ENCODE measurements around the gene OSBPL5. TPM values are rescaled to one million over a fixed set of nuclear protein-coding genes. Genes with fewer than 3 reads are reported as not detected.
A peak's percentile ranks its signal among the peaks of the same experiment; 100 is the strongest.
"Not testable (repeated sequence)": the region's sequence is repeated elsewhere in the genome, so short reads cannot be mapped to it uniquely, and the experiment has no call there.

The OSBPL5 gene
- total RNA-seq, 1 donor from 2014 or later = 58.3 TPM

GRCh38 chr11:3184732-3185347 lies 19.7 kb upstream of the OSBPL5 start:
- DNase-seq (ENCODE audit: low spot score) (no peak), ATAC-seq (no peak)
- intact Hi-C loops (cut with DNase I) = no loop called here

- intact Hi-C loops (cut with DNase I) = no loop called here
These were observed 18.4 kb upstream of the OSBPL5 start for GRCh38 chr11:3183523-3183922.

GRCh38 chr11:3182462-3182852 lies 17.3 kb upstream of the OSBPL5 start:
- no peak for ATAC-seq
- no peak for DNase-seq (ENCODE audit: low spot score)
- intact Hi-C loops (cut with DNase I) = no loop called here

More at GRCh38 chr11:3183523-3183922, 18.4 kb upstream of the OSBPL5 start:
- no peak for DNase-seq (ENCODE audit: low spot score)
- no peak for ATAC-seq

GRCh38 chr11:3181725-3182461 lies 16.8 kb upstream of the OSBPL5 start:
- intact Hi-C loops (cut with DNase I) = no loop called here
- no peak for DNase-seq (ENCODE audit: low spot score)
- ATAC-seq = no peak

GRCh38 chr11:3180869-3181268 lies 15.8 kb upstream of the OSBPL5 start:
- intact Hi-C loops (cut with DNase I) = no loop called here
- ATAC-seq = no peak
- no peak for DNase-seq (ENCODE audit: low spot score)

- intact Hi-C loops (cut with DNase I) = no loop called here
- DNase-seq (ENCODE audit: low spot score) = no peak
- no peak for ATAC-seq
These were observed 13.2 kb upstream of the OSBPL5 start for GRCh38 chr11:3178349-3178748.

- ATAC-seq = no peak
- intact Hi-C loops (cut with DNase I) = no loop called here
These were observed 12.8 kb upstream of the OSBPL5 start for GRCh38 chr11:3177931-3178330.

GRCh38 chr11:3176487-3176886 lies 11.4 kb upstream of the OSBPL5 start:
- no peak for ATAC-seq
- no peak for DNase-seq (ENCODE audit: low spot score)
- intact Hi-C loops (cut with DNase I) = no loop called here

More at GRCh38 chr11:3177931-3178330, 12.8 kb upstream of the OSBPL5 start:
- no peak for DNase-seq (ENCODE audit: low spot score)

GRCh38 chr11:3175194-3175593 lies 10.1 kb upstream of the OSBPL5 start:
- intact Hi-C loops (cut with DNase I) = no loop called here
- DNase-seq (ENCODE audit: low spot score) (peak; percentile 27), ATAC-seq (no peak)

- DNase-seq (ENCODE audit: low spot score) (no peak), ATAC-seq (no peak)
- intact Hi-C loops (cut with DNase I) = no loop called here
These were observed 9.3 kb upstream of the OSBPL5 start for GRCh38 chr11:3174387-3174786.

GRCh38 chr11:3173795-3174194 lies 8.7 kb upstream of the OSBPL5 start:
- ATAC-seq (no peak), DNase-seq (ENCODE audit: low spot score) (no peak)
- intact Hi-C loops (cut with DNase I) = no loop called here

GRCh38 chr11:3171931-3172560 lies 6.9 kb upstream of the OSBPL5 start:
- intact Hi-C loops (cut with DNase I) = no loop called here
- ATAC-seq (no peak), DNase-seq (ENCODE audit: low spot score) (peak; percentile 39)

GRCh38 chr11:3170756-3171650 lies 5.9 kb upstream of the OSBPL5 start:
- peak; percentile 47 for DNase-seq (ENCODE audit: low spot score)
- ATAC-seq = no peak
- intact Hi-C loops (cut with DNase I) = no loop called here

- intact Hi-C loops (cut with DNase I) = no loop called here
- DNase-seq (ENCODE audit: low spot score) (peak; percentile 52), ATAC-seq (peak; percentile 2)
These were observed 5.1 kb upstream of the OSBPL5 start for GRCh38 chr11:3170044-3170755.

- ATAC-seq = peak; percentile 78
- peak; percentile 74 for DNase-seq (ENCODE audit: low spot score)
- intact Hi-C loops (cut with DNase I) = no loop called here
These were observed 4.3 kb upstream of the OSBPL5 start for GRCh38 chr11:3169255-3170043.

- peak; percentile 42 for DNase-seq (ENCODE audit: low spot score)
- intact Hi-C loops (cut with DNase I) = not testable (repeated sequence)
- ATAC-seq = peak; percentile 1
These were observed 3.7 kb upstream of the OSBPL5 start for GRCh38 chr11:3168742-3169254.

GRCh38 chr11:3167143-3168119 lies 2.3 kb upstream of the OSBPL5 start:
- ATAC-seq (no peak), DNase-seq (ENCODE audit: low spot score) (peak; percentile 53)
- intact Hi-C loops (cut with DNase I) = no loop called here
